GM21515 (cell line): ENCODE results near the gene SMPD1.
A peak's percentile ranks its signal among the peaks of the same experiment; 100 is the strongest.

ENCODE experiments used
- ATAC-seq: cut with Tn5 transposase; IDR thresholded peaks from one replicate; pipeline ENCODE4 v1.9.1; 2021; ENCODE audit not compliant: unreplicated experiment

The SMPD1 gene

DNA sequence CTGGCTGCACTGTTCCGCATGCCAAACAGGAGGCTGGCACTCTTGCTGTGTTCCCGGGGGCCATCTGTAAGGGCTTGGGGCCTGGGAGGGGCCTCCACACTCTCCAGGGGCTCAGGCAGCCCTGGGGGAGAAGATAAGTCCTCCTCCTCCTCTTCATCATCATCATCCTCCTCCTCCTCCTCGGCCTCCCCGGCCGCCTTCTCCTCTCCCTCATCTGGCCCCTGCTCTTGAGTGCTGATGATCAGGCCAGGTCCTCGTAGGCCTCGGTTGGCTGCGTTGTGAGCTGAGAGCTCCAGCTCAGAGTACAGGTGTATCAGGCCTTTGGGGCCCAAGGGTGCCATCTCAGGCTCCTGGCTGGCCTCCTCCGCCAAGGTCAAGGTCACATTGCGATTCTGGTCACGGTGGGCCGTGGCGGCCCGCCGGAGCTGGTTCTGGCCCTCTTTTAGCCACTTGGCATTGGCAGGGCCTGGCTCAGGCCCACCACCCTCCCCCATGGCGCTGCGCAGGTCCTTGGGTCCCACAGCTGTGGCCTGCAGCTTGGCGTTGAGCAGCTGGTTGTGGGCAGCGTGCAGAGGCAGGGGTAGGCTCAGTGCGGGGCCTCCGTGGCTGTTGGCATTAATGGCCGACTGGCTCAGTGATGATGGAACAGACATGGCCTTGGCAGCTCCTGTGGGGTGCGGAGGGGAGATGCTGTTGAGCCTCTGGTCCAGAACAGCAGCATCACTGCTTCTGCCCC lies 20.6 kb downstream of the SMPD1 start:
- ATAC-seq, result no peak

- no peak for ATAC-seq
Measured at GRCh38 chr11:6411594-6412031, 21.3 kb downstream of the SMPD1 start.

DNA sequence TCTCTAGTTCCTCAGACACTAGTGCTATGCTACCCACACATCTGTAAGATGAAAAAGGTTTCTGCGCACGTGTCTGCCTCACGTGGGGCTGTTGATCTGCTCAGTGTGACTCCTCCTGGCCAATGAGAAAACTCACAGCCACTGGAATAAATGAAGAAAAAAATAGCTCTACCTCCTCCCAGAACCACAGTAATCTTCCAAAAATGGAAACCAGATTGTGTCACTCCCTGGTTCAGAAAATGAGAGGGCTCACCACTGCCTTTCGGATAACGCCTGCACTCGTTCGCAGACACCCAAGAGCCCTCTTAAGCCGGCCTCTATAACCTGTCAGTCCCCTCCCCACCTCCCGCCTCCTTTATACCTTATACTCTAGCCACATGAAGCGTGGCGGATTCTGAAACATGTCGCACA lies 23.5 kb downstream of the SMPD1 start:
- no peak for ATAC-seq

DNA sequence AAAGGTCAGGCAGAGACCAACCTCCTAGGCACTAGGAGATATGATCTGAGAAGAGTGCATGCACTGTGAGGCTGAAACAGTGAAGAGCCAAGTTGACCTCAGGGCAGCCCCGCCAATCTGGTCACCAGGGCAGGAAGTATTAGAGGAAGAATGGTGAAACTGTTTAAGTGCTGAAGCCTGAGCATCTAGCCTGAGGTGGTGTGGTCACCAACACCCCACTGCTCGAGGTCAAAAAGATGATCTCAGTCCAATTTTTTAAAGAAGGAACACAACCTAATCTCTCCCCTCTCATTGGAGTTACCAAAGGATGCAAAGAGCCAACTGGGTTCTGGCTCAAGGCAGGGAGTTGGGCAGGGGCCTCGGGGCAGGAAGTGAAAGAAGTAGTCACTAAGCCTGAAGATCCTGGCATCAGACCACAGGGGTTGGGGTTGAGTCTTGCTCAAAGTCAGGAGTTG lies 24.6 kb downstream of the SMPD1 start:
- ATAC-seq, result no peak

GRCh38 chr11:6415797-6416196 lies 25.5 kb downstream of the SMPD1 start:
- no peak for ATAC-seq

GRCh38 chr11:6417907-6418556 lies 27.8 kb downstream of the SMPD1 start:
- ATAC-seq, result no peak

GRCh38 chr11:6418557-6419008 lies 28.3 kb downstream of the SMPD1 start:
- no peak for ATAC-seq

DNA sequence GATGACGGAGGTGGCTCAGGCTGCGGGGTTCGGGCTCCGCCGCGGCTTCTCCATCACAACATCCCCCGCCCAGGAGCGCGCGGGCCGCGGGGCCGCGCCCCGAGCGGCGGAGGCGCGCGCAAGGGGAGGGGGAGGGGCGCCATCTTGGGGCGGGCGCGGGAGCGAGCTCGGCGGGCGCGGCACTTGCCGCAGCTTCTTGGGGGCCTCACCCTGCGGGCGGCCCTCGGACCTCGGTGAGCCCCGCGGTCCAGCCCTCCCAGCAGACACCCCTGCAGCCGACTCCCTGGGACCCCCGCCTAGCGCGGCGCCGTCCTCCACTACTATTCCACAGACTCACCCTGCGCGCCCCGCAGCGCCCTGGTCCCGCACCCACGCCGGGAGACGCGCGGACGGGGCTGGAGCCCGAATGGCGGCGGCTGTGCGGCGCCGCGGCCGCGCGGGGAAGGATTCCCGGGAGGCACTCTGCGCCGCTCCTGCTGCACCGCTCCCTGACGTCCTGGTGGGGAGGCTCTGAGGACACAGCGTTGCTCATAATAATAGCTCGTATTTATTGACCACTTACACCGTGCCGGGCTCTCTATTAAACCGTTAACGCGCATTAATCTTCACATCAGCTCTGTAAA lies 28.8 kb downstream of the SMPD1 start, which contains the start of gene APBB1:
APBB1 (minus strand) TSS at position 86 of the 623 bp plus-strand sequence. CDS start 7,747 bp downstream, outside the sequence.
- ATAC-seq, result peak; percentile 59

DNA sequence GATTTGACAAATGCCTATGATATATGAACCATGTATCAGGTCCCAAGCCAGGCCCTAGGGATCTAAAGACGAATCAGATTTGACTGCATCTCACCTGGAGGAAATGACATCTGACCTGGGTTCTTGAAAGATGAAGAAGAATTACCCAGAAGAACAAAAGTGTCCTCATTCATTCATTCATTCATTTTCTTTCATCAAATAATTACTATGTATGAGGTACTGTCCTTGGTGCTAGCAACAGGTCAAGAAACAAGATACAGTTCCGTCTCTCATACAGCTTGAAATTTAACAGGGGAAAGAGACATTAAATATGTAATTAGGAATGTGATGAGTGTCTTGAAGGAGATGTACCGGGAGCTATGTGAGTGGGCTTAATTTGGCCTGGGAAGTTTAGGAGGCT lies 30.4 kb downstream of the SMPD1 start:
- no peak for ATAC-seq

DNA sequence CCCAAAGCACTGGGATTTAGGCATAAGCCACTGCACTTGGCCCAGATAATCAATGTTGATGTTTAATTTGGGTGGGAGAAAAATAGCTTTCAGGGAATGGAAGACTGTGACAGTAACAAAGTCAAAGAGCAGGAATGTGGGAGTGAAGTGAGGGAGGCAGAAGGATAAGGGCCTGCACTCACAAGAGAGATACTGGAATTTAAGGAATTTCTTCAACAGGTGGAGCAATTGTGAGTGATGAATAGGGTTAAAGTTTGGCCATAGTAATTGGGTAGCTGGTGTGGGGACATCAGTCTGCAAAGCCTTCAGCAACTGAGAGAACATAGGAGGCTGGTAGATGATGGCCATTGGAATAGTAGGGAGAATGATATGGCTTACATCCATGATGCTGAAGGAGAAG lies 37.2 kb downstream of the SMPD1 start:
- ATAC-seq, result no peak

DNA sequence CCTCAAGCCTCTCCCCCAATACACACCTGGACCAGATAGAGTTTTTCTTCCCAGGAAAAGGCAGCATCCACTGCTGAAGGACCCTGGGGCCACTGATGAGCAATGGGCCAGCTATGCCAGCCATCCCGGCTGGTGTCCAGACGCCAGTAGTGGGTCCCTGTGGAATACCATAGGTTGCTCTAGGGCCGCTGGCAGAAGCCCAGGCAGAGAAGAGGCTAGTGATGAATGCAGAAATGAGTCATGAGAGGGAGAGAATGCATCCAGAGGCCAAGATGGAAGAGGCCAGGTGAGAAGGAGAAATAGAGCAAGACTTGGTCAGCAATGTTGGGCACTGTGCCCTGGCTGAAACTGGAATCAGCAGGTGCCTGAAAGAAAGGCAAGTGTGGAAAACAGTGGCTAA lies 41.6 kb downstream of the SMPD1 start:
- ATAC-seq, result no peak

DNA sequence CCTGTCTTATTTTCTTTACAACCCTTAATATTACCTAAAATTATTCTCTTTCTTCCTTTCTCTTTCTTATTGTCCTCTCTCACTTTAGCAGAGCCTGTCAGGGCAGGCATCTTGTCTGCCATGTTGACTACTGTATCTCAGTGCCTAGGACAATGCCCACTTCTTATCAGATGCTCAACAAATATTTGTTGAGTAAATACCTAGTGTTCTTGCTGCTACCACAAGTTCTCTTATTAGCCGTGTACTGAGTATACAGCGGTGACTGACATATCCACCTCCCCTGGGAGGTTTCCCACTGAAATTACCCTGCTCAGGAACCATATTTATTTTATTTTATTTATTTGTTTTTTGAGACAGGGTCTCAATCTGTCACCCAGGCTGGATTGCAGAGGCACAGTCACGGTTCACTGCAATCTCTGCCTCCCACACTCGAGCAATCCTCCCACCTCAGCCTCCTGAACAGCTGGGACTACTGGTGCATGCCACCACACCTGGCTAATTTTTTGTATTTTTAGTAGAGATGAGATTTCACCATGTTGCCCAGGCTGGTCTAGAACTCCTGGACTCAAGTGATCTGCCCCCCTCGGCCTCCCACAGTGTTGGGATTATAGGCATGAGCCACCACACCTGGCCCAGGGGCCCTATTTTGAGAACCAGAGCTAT lies 43.9 kb downstream of the SMPD1 start:
- ATAC-seq, result no peak

DNA sequence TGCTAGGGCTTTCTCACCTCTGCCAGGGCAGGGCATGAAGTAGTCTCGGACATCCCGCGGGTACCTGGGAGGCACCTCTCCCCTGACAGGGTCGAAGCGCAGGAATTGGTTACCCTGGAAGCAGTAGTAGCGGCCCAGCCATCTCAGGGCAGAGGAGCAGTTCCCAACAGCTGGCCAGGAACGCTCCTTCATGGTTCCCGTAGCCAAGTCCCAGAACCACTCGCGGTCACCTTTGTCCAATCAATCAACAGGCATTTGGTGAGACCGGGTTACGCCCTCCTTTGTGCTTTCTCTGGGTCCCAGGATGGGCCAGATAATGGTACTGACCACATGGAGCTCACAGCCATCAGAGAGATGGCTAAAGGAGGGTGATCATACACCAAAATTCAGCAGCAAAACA lies 47.1 kb downstream of the SMPD1 start:
- no peak for ATAC-seq

- no peak for ATAC-seq
Measured at GRCh38 chr11:6437993-6438392, 47.7 kb downstream of the SMPD1 start.

DNA sequence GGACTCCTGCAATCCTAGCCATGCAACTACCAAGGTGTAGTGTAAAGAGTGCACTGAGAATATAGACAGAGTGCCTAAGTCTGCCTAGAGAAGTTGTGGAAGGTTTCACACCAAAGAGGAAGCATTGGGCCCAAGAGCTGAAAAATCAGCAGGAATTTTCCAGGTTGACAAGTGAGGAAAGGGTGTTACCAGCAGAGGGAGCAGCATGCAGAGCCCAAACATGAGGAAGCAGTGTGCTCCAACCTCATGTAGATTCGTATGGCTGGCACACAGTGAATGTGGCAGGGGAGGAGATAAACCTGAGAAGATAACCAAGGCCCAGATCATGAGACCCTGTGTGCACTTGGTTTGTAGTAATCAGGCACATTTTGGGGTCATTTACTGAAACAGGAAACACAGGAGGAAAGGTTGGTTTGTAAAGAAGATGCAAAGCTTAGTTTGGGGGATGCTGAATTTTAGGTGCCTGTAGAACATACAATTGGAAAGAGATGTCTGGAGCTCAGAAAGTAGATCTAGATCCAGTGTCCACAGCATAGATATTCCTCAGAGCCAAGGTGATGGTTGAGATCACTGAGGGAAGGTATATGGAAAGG lies 48.8 kb downstream of the SMPD1 start:
- no peak for ATAC-seq

- ATAC-seq, result no peak
Measured at GRCh38 chr11:6440906-6441358, 50.7 kb downstream of the SMPD1 start, which contains the start of gene HPX. Gene HPX, minus strand, starts transcription at chr11:6440987. Its CDS starts 24 bp downstream, at chr11:6440963.

GRCh38 chr11:6442441-6442840 lies 52.2 kb downstream of the SMPD1 start:
- ATAC-seq, result no peak

GRCh38 chr11:6443269-6444003 lies 53.2 kb downstream of the SMPD1 start:
- peak; percentile 90 for ATAC-seq
